ENCODE data around the gene MPDZ.

DNA sequence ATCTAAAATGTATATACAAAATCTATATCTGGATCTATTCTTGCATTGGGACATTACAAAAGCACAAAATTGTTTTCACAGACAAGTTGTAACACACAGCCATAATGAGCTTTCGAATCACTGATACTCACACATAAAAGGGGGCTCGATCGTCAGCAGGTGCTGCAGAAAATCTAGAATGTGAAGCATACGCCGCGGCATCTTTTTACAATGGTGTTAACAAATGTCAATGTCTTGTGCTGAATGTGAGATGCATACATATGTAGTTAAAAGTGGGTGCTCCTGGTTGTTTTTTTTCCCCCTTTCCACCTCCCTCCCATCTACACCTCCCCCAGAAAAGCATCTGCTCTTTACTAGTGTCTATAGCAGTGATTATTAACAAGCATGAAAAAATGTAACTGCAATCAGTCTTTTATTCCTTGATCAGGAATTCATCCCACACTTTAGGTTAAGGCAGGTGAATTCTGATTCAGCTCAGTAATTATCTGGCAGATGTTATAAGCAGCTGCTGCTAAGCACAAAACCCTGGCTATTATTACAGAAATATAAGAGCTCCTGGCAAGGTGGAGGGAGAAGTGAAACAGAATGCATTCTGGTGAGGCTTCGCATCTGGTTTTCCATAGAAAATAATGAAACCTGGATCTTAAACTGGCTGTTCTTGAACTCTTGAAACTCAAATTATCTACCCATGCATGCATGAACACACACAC lies 114.1 kb downstream of the MPDZ start:
- no peak for TF ChIP-seq POLR2A (IDR thresholded peaks at IDR 0.05)
- TF ChIP-seq, protein P1, sequence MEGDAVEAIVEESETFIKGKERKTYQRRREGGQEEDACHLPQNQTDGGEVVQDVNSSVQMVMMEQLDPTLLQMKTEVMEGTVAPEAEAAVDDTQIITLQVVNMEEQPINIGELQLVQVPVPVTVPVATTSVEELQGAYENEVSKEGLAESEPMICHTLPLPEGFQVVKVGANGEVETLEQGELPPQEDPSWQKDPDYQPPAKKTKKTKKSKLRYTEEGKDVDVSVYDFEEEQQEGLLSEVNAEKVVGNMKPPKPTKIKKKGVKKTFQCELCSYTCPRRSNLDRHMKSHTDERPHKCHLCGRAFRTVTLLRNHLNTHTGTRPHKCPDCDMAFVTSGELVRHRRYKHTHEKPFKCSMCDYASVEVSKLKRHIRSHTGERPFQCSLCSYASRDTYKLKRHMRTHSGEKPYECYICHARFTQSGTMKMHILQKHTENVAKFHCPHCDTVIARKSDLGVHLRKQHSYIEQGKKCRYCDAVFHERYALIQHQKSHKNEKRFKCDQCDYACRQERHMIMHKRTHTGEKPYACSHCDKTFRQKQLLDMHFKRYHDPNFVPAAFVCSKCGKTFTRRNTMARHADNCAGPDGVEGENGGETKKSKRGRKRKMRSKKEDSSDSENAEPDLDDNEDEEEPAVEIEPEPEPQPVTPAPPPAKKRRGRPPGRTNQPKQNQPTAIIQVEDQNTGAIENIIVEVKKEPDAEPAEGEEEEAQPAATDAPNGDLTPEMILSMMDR (IDR thresholded peaks at IDR 0.05): no peak

Measured in thyroid gland (tissue), 4 donors.